Upper lobe of left lung (tissue), 4 donors: ENCODE data around the gene HMGN1.

Source experiments
- POLR2A ChIP-seq, 4 donors: fragments of 450-650 bp; IDR thresholded peaks; one replicate each; pipeline ENCODE4 v1.5.1; 2016 to 2017; ENCODE audit warnings: antibody characterized with exemption in 4 of 4, mild to moderate bottlenecking in 2 of 4
- TF ChIP-seq, protein P1 (sequence below), 6 experiments: fragments of 450-650 bp in 4 of 6; fragments of 200-600 bp in 2 of 6; sonication (generic) in 2 of 6; IDR thresholded peaks; one replicate each; pipeline ENCODE4 v1.5.1; 2016 to 2019; ENCODE audit warnings: antibody characterized with exemption in 6 of 6

DNA sequence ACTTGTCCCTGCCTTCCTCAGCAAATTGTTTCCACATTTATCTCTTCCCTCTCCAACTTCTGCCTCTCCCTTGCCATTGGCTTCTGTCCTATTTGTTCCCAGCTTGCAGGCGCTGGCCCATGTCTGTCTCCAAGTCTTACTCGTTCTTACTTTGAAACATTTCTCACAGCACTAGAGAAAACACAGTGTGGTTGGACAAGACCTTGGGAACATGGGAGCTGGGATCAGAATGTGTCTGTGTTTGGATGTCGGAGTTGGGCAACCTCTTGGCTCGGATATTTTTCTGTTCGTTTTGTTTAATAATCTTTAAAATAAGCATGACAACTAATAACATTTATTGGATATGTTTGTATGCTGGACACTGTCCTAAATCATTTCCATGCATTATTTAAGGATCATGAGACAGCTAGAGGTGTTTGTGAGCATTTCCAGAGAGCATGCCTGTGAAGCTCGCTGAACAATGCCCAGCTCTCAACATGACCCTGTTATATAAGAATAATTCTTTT is 29.6 kb downstream of the HMGN1 start:
- TF ChIP-seq, protein P1, sequence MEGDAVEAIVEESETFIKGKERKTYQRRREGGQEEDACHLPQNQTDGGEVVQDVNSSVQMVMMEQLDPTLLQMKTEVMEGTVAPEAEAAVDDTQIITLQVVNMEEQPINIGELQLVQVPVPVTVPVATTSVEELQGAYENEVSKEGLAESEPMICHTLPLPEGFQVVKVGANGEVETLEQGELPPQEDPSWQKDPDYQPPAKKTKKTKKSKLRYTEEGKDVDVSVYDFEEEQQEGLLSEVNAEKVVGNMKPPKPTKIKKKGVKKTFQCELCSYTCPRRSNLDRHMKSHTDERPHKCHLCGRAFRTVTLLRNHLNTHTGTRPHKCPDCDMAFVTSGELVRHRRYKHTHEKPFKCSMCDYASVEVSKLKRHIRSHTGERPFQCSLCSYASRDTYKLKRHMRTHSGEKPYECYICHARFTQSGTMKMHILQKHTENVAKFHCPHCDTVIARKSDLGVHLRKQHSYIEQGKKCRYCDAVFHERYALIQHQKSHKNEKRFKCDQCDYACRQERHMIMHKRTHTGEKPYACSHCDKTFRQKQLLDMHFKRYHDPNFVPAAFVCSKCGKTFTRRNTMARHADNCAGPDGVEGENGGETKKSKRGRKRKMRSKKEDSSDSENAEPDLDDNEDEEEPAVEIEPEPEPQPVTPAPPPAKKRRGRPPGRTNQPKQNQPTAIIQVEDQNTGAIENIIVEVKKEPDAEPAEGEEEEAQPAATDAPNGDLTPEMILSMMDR (IDR thresholded peaks at IDR 0.05) = no peak
- no peak for TF ChIP-seq POLR2A (IDR thresholded peaks at IDR 0.05)
